ENCODE data around the gene GPD1. TPM values are rescaled to one million over a fixed set of nuclear protein-coding genes. Genes with fewer than 3 reads are reported as not detected.

The GPD1 gene
- total and polyA plus RNA-seq, 9 of the 15 experiments (the other 6 are each of a cell fraction or from before 2014, with no cell fraction given), result 0.13 to 1.00 (median 0.55) TPM

GRCh38 chr12:50084775-50085614 is 18.8 kb upstream of the GPD1 start, which contains the start of gene SMARCD1 (continued):
- TF ChIP-seq PCBP1 (IDR thresholded peaks at IDR 0.05; ENCODE audit: low read depth, low read length, poor library complexity, severe bottlenecking) (no peak), KLF1 (tag; IDR thresholded peaks at IDR 0.05) (no peak), KAT7 (CRISPR knock-in tag; IDR thresholded peaks at IDR 0.05; ENCODE audit: borderline replicate concordance) (no peak; the same call in 1 of the 2 replicates), NRF1 (conservative IDR thresholded peaks at IDR 0.05 in 1 of 2, IDR thresholded peaks at IDR 0.05 in 1 of 2) (0 out of 4 replicates have a peak, but pooled peaks of 1 of the 2 experiments have one; percentile 27), ID3 (CRISPR knock-in tag; IDR thresholded peaks at IDR 0.05) (no peak), ID3 (tag; IDR thresholded peaks at IDR 0.05) (no peak), GTF2B (IDR thresholded peaks at IDR 0.05; ENCODE audit: extremely low read depth, insufficient read length) (no peak), KDM2B (CRISPR knock-in tag; IDR thresholded peaks at IDR 0.05) (no peak), ZFP1 (CRISPR knock-in tag; IDR thresholded peaks at IDR 0.05) (no peak), RFX1 (IDR thresholded peaks at IDR 0.05) (no peak), HMG20B (CRISPR knock-in tag; IDR thresholded peaks at IDR 0.05) (no peak), SOX6 (IDR thresholded peaks at IDR 0.05) (peak; percentile 50), U2AF2 (optimal IDR thresholded peaks at IDR 0.05; ENCODE audit: low read depth, low read length) (no peak), ZFX (CRISPR knock-in tag; IDR thresholded peaks at IDR 0.05) (peak; percentile 66), SMARCE1 (IDR thresholded peaks at IDR 0.05) (peak; percentile 69), RBM14 (IDR thresholded peaks at IDR 0.05; ENCODE audit: borderline replicate concordance, insufficient read depth, low read depth, low read length) (no peak), ZNF134 (CRISPR knock-in tag; conservative IDR thresholded peaks at IDR 0.05) (no peak), BRD4 (IDR thresholded peaks at IDR 0.05) (peak; percentile 48; the same call in 1 of the 2 replicates), STAT5A (IDR thresholded peaks at IDR 0.05; ENCODE audit: borderline replicate concordance, low read length) (no peak; the same call in 1 of the 2 replicates), TCF15 (CRISPR knock-in tag; IDR thresholded peaks at IDR 0.05) (no peak), NR1H2 (CRISPR knock-in tag; IDR thresholded peaks at IDR 0.05) (no peak), ZNF23 (CRISPR knock-in tag; IDR thresholded peaks at IDR 0.05) (no peak), RBBP5 (IDR thresholded peaks at IDR 0.05; ENCODE audit: borderline replicate concordance, insufficient read depth, low read length, poor library complexity, severe bottlenecking) (peak; percentile 68), MAFK (IDR thresholded peaks at IDR 0.05; ENCODE audit: low read length) (no peak), RHOXF2B (CRISPR knock-in tag; conservative IDR thresholded peaks at IDR 0.05) (no peak), ZKSCAN3 (CRISPR knock-in tag; IDR thresholded peaks at IDR 0.05) (no peak), ZNF79 (CRISPR knock-in tag; IDR thresholded peaks at IDR 0.05; ENCODE audit: low read depth) (no peak), ZNF124 (CRISPR knock-in tag; IDR thresholded peaks at IDR 0.05) (no peak), FOXJ2 (tag; IDR thresholded peaks at IDR 0.05) (0 out of 2 replicates have a peak, but pooled peaks have one; percentile 47), CREBBP (IDR thresholded peaks at IDR 0.05; ENCODE audit: low read depth, low read length) (no peak), ZNF143 (CRISPR knock-in tag; IDR thresholded peaks at IDR 0.05) (no peak)
